GM18867 (cell line): ENCODE results near the gene ALDOA.
"Not testable (repeated sequence)": the region's sequence is repeated elsewhere in the genome, so short reads cannot be mapped to it uniquely, and the experiment has no call there.

Source experiments
- ATAC-seq: cut with Tn5 transposase; IDR thresholded peaks from one replicate; pipeline ENCODE4 v1.9.1; 2021; ENCODE audit warnings: mild to moderate bottlenecking, moderate library complexity; ENCODE audit not compliant: unreplicated experiment

The ALDOA gene

DNA sequence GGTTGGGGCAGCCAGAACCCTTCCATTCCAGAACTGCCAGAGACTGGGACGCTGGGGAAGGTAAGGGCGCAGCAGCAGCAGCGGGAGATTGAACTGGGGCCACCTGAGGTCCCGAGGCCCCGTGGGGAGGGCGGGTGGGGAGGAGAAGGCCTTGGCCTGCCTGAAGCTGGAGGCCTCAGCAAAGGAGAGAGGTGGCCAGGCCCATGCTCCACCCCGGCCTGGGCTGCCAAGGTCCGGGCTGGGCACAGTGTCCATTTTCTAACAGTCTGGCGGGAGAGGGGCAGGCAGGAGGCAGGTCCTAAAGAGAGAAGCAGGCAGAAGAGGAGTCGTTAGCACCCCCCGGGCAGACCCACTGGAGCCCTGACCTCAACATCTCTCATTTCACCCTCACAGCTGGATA lies 48.9 kb downstream of the ALDOA start:
- ATAC-seq: no peak

DNA sequence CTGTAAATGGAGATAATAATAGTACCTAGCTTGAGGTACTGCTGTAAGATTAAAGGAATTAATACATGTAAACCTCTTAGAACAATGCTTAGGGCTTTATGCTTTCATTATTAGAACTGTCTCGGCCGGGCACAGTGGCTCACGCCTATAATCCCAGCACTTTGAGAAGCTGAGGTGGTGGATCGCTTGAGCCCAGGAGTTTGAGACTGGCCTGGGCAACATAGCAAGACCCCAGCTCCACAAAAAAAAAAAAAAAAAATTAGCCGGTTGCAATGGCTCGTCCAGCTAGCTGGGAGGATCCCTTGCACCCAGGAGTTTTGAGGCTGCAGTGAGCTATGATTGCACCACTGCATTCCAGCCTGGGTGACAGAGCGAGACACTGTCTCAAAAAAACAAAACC lies 49.3 kb downstream of the ALDOA start:
- not testable (repeated sequence) for ATAC-seq

DNA sequence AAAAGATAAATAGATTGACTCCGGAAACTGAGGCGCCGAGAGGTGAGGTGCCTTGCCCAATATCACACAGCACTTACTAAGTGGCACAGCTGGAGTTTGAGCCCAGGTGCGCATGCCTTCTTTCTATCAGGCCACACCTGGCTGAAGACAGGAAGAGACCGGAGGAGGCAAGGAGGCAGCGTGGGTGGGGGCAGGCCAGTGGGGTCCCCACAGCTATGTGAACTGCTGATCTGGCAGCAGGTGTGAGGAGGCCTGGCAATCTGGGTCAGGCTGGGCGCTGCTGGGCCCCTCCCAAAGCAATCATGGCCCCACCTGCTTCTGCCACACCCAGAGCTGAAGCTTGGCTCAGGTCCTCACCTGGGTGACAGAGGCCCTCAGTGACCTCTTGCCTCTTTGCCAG lies 49.7 kb downstream of the ALDOA start:
- ATAC-seq: no peak

DNA sequence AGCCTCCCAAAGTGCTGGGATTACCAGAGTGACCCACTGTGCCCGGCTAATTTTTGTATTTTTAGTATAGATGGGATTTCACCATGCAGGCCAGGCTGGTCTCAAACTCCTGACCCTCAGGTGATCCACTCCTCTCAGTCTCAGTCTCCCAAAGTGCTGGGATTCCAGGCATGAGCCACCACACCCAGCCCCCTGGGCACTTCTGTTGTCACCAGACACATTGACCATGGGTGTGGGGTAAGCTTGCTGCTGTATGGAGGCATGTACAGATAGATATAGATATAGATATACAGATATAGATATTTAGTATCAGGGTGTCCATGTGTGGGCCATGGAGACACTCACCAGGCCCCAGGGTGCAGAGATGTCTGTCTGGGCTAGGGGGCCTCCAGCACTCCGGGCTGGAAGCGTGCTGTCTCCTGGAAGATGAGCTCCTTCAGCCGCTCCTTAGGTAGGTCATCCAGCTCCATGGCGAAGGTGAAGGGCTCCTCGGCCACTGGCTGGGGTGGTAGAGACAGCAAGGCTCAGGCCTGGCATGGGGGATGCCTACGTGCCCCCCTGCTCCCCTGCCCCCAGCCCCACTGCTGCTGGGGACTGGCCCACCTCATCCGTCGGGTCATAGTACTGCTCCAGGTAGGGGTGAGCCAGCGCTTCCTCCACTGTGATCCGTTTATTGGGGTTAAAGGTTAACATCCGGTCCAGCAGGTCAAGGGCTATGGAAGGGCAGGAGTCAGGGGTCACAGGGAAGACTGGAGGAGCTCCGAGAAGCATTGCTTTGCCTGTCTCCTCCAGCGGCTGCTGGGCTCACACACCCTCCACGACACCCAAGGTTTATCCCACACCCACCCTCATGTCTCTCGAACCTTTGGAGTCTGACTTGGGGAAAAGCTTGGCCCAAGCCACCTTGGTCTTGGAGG lies 51.0 kb downstream of the ALDOA start:
- ATAC-seq: no peak

DNA sequence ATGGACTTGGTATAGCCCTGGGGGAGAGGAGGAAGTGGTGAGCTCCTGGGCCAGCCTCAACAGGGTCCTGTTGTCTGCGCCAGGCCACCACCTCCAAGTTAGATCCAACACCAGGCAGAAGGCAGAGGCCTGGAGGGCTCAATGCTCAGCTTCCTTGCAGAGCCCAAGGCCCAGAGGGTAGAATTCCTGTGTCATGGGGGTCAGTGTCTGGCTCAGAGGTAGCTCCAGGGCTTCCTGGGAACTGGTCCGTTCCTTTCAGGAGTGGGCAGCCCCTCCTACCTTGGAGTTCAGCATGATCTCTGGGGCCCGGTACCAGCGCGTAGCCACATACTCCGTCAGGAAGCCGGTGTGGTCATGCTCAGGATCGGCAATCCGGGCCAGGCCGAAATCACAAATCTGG lies 52.2 kb downstream of the ALDOA start:
- ATAC-seq: no peak

DNA sequence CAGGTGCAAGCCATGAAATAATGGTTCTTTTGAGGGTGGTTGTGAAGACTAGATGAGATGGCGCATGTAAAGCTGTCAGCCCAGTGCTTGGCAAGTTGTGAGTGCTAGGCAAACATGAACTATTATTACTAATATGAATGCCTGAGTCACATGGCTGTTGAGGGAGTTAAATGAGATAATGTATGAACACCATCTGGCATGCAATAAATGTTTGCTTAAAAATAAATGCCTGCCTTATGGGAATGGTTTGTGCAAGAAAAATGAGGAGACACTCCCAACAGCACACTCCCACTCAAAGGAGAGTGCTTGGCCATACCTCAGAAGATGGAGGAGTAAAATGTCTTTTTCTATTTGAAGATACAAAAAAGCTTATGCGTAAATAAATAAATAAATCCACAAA lies 53.9 kb downstream of the ALDOA start:
- no peak for ATAC-seq
